Thoracic aorta (tissue), 2 donors: ENCODE results near the gene WDR45. TPM values are rescaled to one million over a fixed set of nuclear protein-coding genes. Genes with fewer than 3 reads are reported as not detected.

ENCODE experiments used
- ATAC-seq: fragments of 150-250 bp; one replicate; pipeline ENCODE4 v1.8.0; 2017; ENCODE audit warnings: low read depth; ENCODE audit not compliant: insufficient number of reproducible peaks, low FRiP score
- DNase-seq: peaks from one replicate; pipeline ENCODE4 v3.0.0-alpha.2; 2020; ENCODE audit warnings: low spot score
- H3K27ac ChIP-seq, 2 donors: fragments of 200-600 bp; sonication (generic); 1 replicate in 1 of 2; 2 replicates in 1 of 2; pipeline ENCODE4 v1.5.1; 2016; ENCODE audit warnings: mild to moderate bottlenecking in 2 of 2, moderate library complexity in 2 of 2
- H3K27me3 ChIP-seq: fragments of 200-600 bp; sonication (generic); replicated peaks from 2 replicates; pipeline ENCODE4 v1.6.0; 2016; ENCODE audit warnings: mild to moderate bottlenecking; ENCODE audit not compliant: insufficient read depth
- H3K36me3 ChIP-seq: fragments of 200-600 bp; sonication (generic); one replicate; pipeline ENCODE4 v1.5.1; 2016
- H3K4me1 ChIP-seq, 2 donors: fragments of 200-600 bp; sonication (generic); 1 replicate in 1 of 2; 2 replicates in 1 of 2; pipeline versions ENCODE4 v1.5.1 to v1.6.0; 2016; ENCODE audit warnings: low read depth in 2 of 2, mild to moderate bottlenecking in 1 of 2; ENCODE audit not compliant: control insufficient read depth in 1 of 2
- H3K4me3 ChIP-seq: fragments of 200-600 bp; sonication (generic); 2 replicates; pipeline ENCODE4 v1.5.1; 2016; ENCODE audit warnings: mild to moderate bottlenecking
- H3K9me3 ChIP-seq: fragments of 200-600 bp; sonication (generic); 2 replicates; pipeline ENCODE4 v1.5.1; 2016
- CTCF ChIP-seq: fragments of 200-600 bp; sonication (generic); IDR thresholded peaks from one replicate; pipeline ENCODE4 v1.5.1; 2019; ENCODE audit warnings: antibody characterized with exemption
- total RNA-seq, 2 donors: library from RNA; depleted of rRNA; stranded (reverse); fragments of >200 nt; gene quantifications; one replicate each; pipeline versions ENCODE4 v1.1.0 to v1.2.3, GENCODE V29; 2016

The WDR45 gene
- total RNA-seq, 2 donors from 2014 or later = 90.2 to 108 TPM

DNA sequence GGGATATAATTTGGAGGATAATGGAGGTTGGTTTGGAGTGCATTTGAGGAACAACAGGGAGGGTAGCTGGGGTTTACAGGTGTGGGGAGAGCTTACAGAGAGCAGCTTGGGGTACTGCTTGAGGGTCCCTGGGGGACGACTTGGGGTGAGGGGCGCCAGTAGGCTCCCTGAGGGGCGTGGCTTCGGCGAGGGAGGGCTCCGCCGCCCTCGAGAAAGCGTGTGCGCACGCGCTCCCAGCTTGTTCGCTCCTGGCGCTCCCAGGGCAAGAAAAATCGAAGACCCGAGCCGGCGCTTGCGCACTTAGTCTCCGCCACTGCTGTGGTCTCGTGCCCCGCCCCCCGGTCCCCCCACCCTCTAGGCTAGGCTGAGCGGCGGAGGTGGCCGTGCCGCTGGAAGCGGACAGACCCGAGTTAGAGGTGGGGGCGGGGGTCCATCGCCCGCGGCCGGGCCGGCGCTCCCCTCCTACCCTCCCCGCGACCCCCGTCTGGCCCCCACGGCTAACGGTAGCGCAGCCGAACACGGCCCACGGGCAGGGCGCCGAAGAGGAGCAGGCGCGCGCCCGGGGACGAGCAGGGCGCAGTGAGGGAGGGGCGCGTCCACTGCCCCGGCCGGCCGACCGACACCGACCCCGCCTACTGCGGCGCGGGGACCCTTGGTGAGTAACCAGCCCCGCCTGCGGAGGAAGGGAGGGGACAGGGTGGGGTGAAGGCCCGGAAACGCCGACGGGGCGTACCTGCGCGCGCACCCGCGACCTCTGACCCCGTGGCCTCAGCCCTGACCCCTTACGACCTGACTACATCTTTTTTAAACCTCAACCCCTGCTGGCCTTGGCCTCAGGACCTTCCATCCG lies 26.2 kb downstream of the WDR45 start:
- Histone ChIP-seq H3K27ac (peak overlapping the region; percentile 82 to 87), H3K4me3 (peak overlapping the region; percentile 77), H3K36me3 (no peaks in the 10 kb centered on the region), H3K9me3 (no peaks in the 10 kb centered on the region), H3K27me3 (no peaks in the 10 kb centered on the region), H3K4me1 (peaks cover 0 to 7% of the 10 kb centered on the region in 2 donors)
- DNase-seq = no peak
- no peak for TF ChIP-seq CTCF
- ATAC-seq = no peak

DNA sequence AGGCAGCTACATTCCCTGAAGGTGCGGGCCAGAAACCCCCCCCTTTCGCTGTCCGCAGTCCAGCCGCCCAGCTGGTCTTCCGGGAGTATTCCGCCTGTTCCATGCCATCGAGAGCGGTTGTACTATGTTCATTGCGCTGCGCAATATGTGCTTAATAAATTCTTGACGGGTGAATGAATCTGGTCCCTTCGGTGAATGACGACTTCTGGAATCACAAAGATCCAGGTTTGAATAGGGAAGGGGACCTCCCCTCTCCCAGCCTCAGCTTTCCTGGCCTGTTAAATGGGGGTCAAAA lies 35.8 kb downstream of the WDR45 start:
- H3K4me3 ChIP-seq = peak overlapping the region; percentile 60
- ATAC-seq (no peak), DNase-seq (no peak)
- no peaks in the 10 kb centered on the region for H3K9me3 ChIP-seq
- H3K36me3 ChIP-seq = peaks cover 5% of the 10 kb centered on the region
- H3K27me3 ChIP-seq = no peaks in the 10 kb centered on the region
- peaks cover 6 to 15% of the 10 kb centered on the region in 2 donors for H3K4me1 ChIP-seq
- peak overlapping the region; percentile 66 to 77 for H3K27ac ChIP-seq
- TF ChIP-seq CTCF = no peak

DNA sequence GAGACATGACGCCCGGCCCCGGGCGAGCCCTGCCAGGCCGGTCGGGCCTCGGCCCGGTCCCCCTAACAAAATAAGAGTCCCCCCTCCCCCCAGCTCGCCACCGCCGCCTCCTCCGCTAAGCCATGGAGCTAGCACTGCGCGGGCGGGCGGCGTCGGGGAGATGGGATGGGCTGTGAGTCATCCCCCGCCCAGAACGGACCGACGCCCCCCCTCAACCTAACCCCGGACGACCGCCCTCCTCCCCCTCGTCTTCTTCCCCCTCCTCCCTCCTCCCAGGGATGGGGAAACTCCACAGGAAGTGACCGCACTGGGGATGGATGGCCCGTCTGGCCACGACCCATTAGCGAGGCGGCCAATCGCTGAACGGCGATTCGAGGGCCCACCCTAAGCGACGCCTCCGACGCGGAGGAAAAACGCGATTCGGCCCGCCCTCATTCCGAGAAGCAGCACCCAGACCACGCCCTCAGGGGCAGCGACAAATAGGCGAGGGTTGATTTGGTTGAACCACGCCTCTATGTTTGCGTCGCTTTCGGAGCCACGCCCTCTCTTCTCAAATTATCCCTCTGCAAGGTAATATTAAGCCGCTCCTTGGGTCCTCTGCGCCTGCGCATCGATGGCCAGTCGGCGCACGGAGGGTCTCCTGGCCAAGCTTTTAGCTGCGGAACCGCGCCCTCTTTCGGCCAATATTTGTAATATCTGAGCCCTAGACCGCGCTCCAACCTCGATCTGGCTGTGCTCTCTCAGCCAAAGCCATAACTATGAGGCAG lies 36.3 kb downstream of the WDR45 start, which contains the start of gene TFE3:
TSS of gene TFE3 (minus strand) at position 138 of the 767 bp plus-strand sequence. CDS start at position 7, 131 bp downstream.
- Histone ChIP-seq H3K9me3 (no peaks in the 10 kb centered on the region), H3K27me3 (no peaks in the 10 kb centered on the region), H3K36me3 (peaks cover 10% of the 10 kb centered on the region), H3K4me3 (peak within 1 kb of the TSS; percentile 91), H3K27ac (peak within 1 kb of the TSS; percentile 94 to 99), H3K4me1 (peaks cover 6 to 19% of the 10 kb centered on the region in 2 donors)
- DNase-seq (peak; percentile 96), ATAC-seq (peak; percentile 83)
- TF ChIP-seq CTCF = peak; percentile 39

GRCh38 chrX:49042581-49043219 lies 37.0 kb downstream of the WDR45 start:
- Histone ChIP-seq H3K4me3 (peak overlapping the region; percentile 91), H3K9me3 (no peaks in the 10 kb centered on the region), H3K4me1 (peaks cover 6 to 19% of the 10 kb centered on the region in 2 donors), H3K27ac (peak overlapping the region; percentile 94 to 99), H3K36me3 (peaks cover 17% of the 10 kb centered on the region), H3K27me3 (no peaks in the 10 kb centered on the region)
- ATAC-seq = no peak
- DNase-seq = no peak
- TF ChIP-seq CTCF = no peak
